ENCODE results near the gene ACTR1A. TPM values are rescaled to one million over a fixed set of nuclear protein-coding genes. Genes with fewer than 3 reads are reported as not detected.

Gene ACTR1A
- total and polyA plus RNA-seq, 2 donors (not counting 1 experiment from before 2014, with no cell fraction given): 38.3 to 58.3 TPM

GRCh38 chr10:102433619-102434046, 68.9 kb downstream of the ACTR1A start:
- ChIA-PET CTCF (interaction anchor here (1.0 to 2.4 kb wide), 5 partner anchors 17 to 150 kb away, joined by 3 to 14 read pairs (median 12); partner anchors contain the start of gene C10orf95), POLR2A (interaction anchor here (1.2 to 3.8 kb wide), 4 partner anchors 12 to 38 kb away, joined by 5 to 28 read pairs (median 11); partner anchors contain the start of genes C10orf95 and NFKB2)
- H3K36me3 ChIP-seq (replicated peaks in 1 of 2; ENCODE audit: control extremely low read depth in 1 of 2, control insufficient read depth in 1 of 2, extremely low read depth in 1 of 2, insufficient read depth in 2 of 2, low read length in 1 of 2): no peaks in the 10 kb centered on the region
- H3K27me3 Mint-ChIP-seq: no peaks in the 10 kb centered on the region
- peaks cover 26 to 42% of the 10 kb centered on the region in 2 donors for H3K4me1 ChIP-seq (ENCODE audit: control insufficient read depth in 2 of 2, insufficient read depth in 2 of 2, low read length in 2 of 2)
- H3K4me3 ChIP-seq (ENCODE audit: control extremely low read depth in 1 of 5, extremely low read depth in 1 of 5, insufficient read depth in 1 of 5, low read depth in 2 of 5, low read length in 4 of 5): no peak overlapping the region
- H3K9me3 ChIP-seq (ENCODE audit: control extremely low read depth in 1 of 3, control insufficient read depth in 2 of 3, insufficient read depth in 1 of 3, low read length in 2 of 3): no peaks in the 10 kb centered on the region
- DNase-seq (peak; percentile 52), ATAC-seq (ENCODE audit: low read depth) (no peak)
- no peak overlapping the region for H3K9ac ChIP-seq (ENCODE audit: low read length)
- H3K4me3 Mint-ChIP-seq: peak overlapping the region; percentile 96
- intact Hi-C loops (cut with micrococcal nuclease): no loop called here
- H3K27me3 ChIP-seq (replicated peaks in 1 of 4; ENCODE audit: control extremely low read depth in 1 of 4, control insufficient read depth in 3 of 4, insufficient read depth in 4 of 4, low read length in 3 of 4): no peaks in the 10 kb centered on the region
- WGBS (ENCODE audit: insufficient coverage): 25% methylated on average over 4 of the region's 5 CpGs
- no peak overlapping the region for H3K27ac Mint-ChIP-seq
- H4K20me1 ChIP-seq (ENCODE audit: control insufficient read depth, insufficient read depth, low read length, poor library complexity, severe bottlenecking): no peaks in the 10 kb centered on the region
- H3K9me3 Mint-ChIP-seq (ENCODE audit: insufficient read depth): no peaks in the 10 kb centered on the region
- peak overlapping the region; percentile 90 for H3K4me2 ChIP-seq (replicated peaks; ENCODE audit: low read depth, low read length, poor library complexity, severe bottlenecking)
- H3K4me1 Mint-ChIP-seq: peaks cover 37% of the 10 kb centered on the region
- peaks cover 11% of the 10 kb centered on the region for H3K79me2 ChIP-seq (ENCODE audit: control insufficient read depth, insufficient read depth, low read length)
- no peak overlapping the region for H3K27ac ChIP-seq (ENCODE audit: low read length in 2 of 2)
- no peak for TF ChIP-seq CTCF (IDR thresholded peaks at IDR 0.05)
- TF ChIP-seq EZH2 (IDR thresholded peaks at IDR 0.05; ENCODE audit: borderline replicate concordance, insufficient read depth, low read depth, low read length, poor library complexity, severe bottlenecking): no peak
- H2AFZ ChIP-seq (ENCODE audit: insufficient read depth, low read depth, low read length, poor library complexity, severe bottlenecking): no peak overlapping the region
